HG02759 (cell line): Measurements from ENCODE around the gene VEPH1.

Experiments used
- ATAC-seq: cut with Tn5 transposase; IDR thresholded peaks from one replicate; pipeline ENCODE4 v1.9.1; 2021; ENCODE audit warnings: mild to moderate bottlenecking, moderate library complexity; ENCODE audit not compliant: unreplicated experiment

VEPH1 gene

GRCh38 chr3:157479464-157480243 is 23.6 kb downstream of the VEPH1 start:
- no peak for ATAC-seq

GRCh38 chr3:157477441-157477840 is 25.8 kb downstream of the VEPH1 start:
- no peak for ATAC-seq

GRCh38 chr3:157475921-157476414 is 27.2 kb downstream of the VEPH1 start:
- ATAC-seq: no peak

GRCh38 chr3:157472648-157473047 is 30.6 kb downstream of the VEPH1 start:
- no peak for ATAC-seq

- no peak for ATAC-seq
Observed at GRCh38 chr3:157471064-157471463, 32.2 kb downstream of the VEPH1 start.

- no peak for ATAC-seq
Observed at GRCh38 chr3:157469561-157470294, 33.5 kb downstream of the VEPH1 start.

- no peak for ATAC-seq
Observed at GRCh38 chr3:157467200-157467599, 36.0 kb downstream of the VEPH1 start.

GRCh38 chr3:157465741-157466140 is 37.5 kb downstream of the VEPH1 start:
- no peak for ATAC-seq

GRCh38 chr3:157464321-157464720 is 38.9 kb downstream of the VEPH1 start:
- no peak for ATAC-seq

- ATAC-seq: no peak
Observed at GRCh38 chr3:157463816-157464215, 39.4 kb downstream of the VEPH1 start.

GRCh38 chr3:157460253-157460652 is 43.0 kb downstream of the VEPH1 start:
- ATAC-seq: no peak

- no peak for ATAC-seq
Observed at GRCh38 chr3:157459706-157460105, 43.5 kb downstream of the VEPH1 start.

- ATAC-seq: no peak
Observed at GRCh38 chr3:157453824-157454223, 49.4 kb downstream of the VEPH1 start.

- ATAC-seq: no peak
Observed at GRCh38 chr3:157452097-157452496, 51.1 kb downstream of the VEPH1 start.

- no peak for ATAC-seq
Observed at GRCh38 chr3:157447026-157447694, 56.1 kb downstream of the VEPH1 start.

GRCh38 chr3:157445857-157446256 is 57.4 kb downstream of the VEPH1 start:
- no peak for ATAC-seq

- ATAC-seq: no peak
Observed at GRCh38 chr3:157444797-157445184, 58.4 kb downstream of the VEPH1 start.

GRCh38 chr3:157443905-157444796 is 59.1 kb downstream of the VEPH1 start:
- ATAC-seq: no peak

GRCh38 chr3:157442729-157443128 is 60.5 kb downstream of the VEPH1 start:
- no peak for ATAC-seq

- no peak for ATAC-seq
Observed at GRCh38 chr3:157441102-157441624, 62.1 kb downstream of the VEPH1 start.
